ENCODE results near the gene RAPGEF4. TPM values are rescaled to one million over a fixed set of nuclear protein-coding genes. Genes with fewer than 3 reads are reported as not detected.

The RAPGEF4 gene
- total and polyA plus RNA-seq, 2 of the 8 experiments (the other 6 are each of a cell fraction or from before 2014, with no cell fraction given): 1.2 to 2.6 TPM

- TF ChIP-seq, protein P1, sequence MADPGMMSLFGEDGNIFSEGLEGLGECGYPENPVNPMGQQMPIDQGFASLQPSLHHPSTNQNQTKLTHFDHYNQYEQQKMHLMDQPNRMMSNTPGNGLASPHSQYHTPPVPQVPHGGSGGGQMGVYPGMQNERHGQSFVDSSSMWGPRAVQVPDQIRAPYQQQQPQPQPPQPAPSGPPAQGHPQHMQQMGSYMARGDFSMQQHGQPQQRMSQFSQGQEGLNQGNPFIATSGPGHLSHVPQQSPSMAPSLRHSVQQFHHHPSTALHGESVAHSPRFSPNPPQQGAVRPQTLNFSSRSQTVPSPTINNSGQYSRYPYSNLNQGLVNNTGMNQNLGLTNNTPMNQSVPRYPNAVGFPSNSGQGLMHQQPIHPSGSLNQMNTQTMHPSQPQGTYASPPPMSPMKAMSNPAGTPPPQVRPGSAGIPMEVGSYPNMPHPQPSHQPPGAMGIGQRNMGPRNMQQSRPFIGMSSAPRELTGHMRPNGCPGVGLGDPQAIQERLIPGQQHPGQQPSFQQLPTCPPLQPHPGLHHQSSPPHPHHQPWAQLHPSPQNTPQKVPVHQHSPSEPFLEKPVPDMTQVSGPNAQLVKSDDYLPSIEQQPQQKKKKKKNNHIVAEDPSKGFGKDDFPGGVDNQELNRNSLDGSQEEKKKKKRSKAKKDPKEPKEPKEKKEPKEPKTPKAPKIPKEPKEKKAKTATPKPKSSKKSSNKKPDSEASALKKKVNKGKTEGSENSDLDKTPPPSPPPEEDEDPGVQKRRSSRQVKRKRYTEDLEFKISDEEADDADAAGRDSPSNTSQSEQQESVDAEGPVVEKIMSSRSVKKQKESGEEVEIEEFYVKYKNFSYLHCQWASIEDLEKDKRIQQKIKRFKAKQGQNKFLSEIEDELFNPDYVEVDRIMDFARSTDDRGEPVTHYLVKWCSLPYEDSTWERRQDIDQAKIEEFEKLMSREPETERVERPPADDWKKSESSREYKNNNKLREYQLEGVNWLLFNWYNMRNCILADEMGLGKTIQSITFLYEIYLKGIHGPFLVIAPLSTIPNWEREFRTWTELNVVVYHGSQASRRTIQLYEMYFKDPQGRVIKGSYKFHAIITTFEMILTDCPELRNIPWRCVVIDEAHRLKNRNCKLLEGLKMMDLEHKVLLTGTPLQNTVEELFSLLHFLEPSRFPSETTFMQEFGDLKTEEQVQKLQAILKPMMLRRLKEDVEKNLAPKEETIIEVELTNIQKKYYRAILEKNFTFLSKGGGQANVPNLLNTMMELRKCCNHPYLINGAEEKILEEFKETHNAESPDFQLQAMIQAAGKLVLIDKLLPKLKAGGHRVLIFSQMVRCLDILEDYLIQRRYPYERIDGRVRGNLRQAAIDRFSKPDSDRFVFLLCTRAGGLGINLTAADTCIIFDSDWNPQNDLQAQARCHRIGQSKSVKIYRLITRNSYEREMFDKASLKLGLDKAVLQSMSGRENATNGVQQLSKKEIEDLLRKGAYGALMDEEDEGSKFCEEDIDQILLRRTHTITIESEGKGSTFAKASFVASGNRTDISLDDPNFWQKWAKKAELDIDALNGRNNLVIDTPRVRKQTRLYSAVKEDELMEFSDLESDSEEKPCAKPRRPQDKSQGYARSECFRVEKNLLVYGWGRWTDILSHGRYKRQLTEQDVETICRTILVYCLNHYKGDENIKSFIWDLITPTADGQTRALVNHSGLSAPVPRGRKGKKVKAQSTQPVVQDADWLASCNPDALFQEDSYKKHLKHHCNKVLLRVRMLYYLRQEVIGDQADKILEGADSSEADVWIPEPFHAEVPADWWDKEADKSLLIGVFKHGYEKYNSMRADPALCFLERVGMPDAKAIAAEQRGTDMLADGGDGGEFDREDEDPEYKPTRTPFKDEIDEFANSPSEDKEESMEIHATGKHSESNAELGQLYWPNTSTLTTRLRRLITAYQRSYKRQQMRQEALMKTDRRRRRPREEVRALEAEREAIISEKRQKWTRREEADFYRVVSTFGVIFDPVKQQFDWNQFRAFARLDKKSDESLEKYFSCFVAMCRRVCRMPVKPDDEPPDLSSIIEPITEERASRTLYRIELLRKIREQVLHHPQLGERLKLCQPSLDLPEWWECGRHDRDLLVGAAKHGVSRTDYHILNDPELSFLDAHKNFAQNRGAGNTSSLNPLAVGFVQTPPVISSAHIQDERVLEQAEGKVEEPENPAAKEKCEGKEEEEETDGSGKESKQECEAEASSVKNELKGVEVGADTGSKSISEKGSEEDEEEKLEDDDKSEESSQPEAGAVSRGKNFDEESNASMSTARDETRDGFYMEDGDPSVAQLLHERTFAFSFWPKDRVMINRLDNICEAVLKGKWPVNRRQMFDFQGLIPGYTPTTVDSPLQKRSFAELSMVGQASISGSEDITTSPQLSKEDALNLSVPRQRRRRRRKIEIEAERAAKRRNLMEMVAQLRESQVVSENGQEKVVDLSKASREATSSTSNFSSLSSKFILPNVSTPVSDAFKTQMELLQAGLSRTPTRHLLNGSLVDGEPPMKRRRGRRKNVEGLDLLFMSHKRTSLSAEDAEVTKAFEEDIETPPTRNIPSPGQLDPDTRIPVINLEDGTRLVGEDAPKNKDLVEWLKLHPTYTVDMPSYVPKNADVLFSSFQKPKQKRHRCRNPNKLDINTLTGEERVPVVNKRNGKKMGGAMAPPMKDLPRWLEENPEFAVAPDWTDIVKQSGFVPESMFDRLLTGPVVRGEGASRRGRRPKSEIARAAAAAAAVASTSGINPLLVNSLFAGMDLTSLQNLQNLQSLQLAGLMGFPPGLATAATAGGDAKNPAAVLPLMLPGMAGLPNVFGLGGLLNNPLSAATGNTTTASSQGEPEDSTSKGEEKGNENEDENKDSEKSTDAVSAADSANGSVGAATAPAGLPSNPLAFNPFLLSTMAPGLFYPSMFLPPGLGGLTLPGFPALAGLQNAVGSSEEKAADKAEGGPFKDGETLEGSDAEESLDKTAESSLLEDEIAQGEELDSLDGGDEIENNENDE (IDR thresholded peaks at IDR 0.05; ENCODE audit: insufficient replicate concordance, low read length): no peak
- TF ChIP-seq HDAC2 (IDR thresholded peaks at IDR 0.05; ENCODE audit: borderline replicate concordance in 1 of 2, low read depth in 2 of 2, low read length in 2 of 2) (no peak), ATF2 (IDR thresholded peaks at IDR 0.05; ENCODE audit: low read length) (no peak), SIRT6 (IDR thresholded peaks at IDR 0.05; ENCODE audit: low read length) (no peak), YY1 (IDR thresholded peaks at IDR 0.05; ENCODE audit: low read depth, low read length) (no peak), JUN (IDR thresholded peaks at IDR 0.05; ENCODE audit: low read depth, low read length) (no peak), POU5F1 (IDR thresholded peaks at IDR 0.05; ENCODE audit: low read depth, low read length) (no peak), EP300 (IDR thresholded peaks at IDR 0.05; ENCODE audit: borderline replicate concordance in 1 of 2, low read depth in 2 of 2, low read length in 2 of 2) (no peak), RXRA (IDR thresholded peaks at IDR 0.05; ENCODE audit: insufficient read depth, low read depth, low read length) (no peak), MAFK (IDR thresholded peaks at IDR 0.05; ENCODE audit: low read depth, low read length) (no peak)
Measured at GRCh38 chr2:172953411-172953810, 217.8 kb downstream of the RAPGEF4 start (continued).

All from H1 (cell line).